Natural killer cell treated with Interleukin-12 subunit alpha and Interleukin-12 subunit beta and Interleukin-15 and Interleukin-18, amount 100 ng/mL, for 72 hours (primary cell): ENCODE results near the gene RAP1GDS1. TPM values are rescaled to one million over a fixed set of nuclear protein-coding genes. Genes with fewer than 3 reads are reported as not detected.
"Not testable (repeated sequence)": the region's sequence is repeated elsewhere in the genome, so short reads cannot be mapped to it uniquely, and the experiment has no call there.

Experiments
- ATAC-seq, 2 donors: fragments of 150-1000 bp; cut with Tn5 transposase in 1 of 2; sonication (Bioruptor Pico), chemical (Tn5 transposase) in 1 of 2; 2 replicates each; pipeline ENCODE4 v1.10.0; 2021
- DNase-seq: peaks from one replicate; pipeline ENCODE4 v3.0.0; 2022; ENCODE audit warnings: low spot score
- H3K27ac Mint-ChIP-seq, 2 donors: 1 replicate in 1 of 2; 2 replicates in 1 of 2; pipeline ENCODE4 v1.8.0; 2022; ENCODE audit warnings: mixed read lengths in 2 of 2, mild to moderate bottlenecking in 1 of 2, moderate library complexity in 1 of 2
- H3K27me3 Mint-ChIP-seq, 2 donors: 1 replicate in 1 of 2; 2 replicates in 1 of 2; pipeline ENCODE4 v1.8.0; 2022; ENCODE audit warnings: mixed read lengths in 2 of 2
- H3K36me3 Mint-ChIP-seq: one replicate; pipeline ENCODE4 v1.8.0; 2022; ENCODE audit warnings: mixed read lengths
- H3K4me1 Mint-ChIP-seq, 2 donors: 1 replicate in 1 of 2; 2 replicates in 1 of 2; pipeline ENCODE4 v1.8.0; 2022; ENCODE audit warnings: low read depth in 2 of 2, mixed read lengths in 2 of 2, mild to moderate bottlenecking in 1 of 2
- H3K4me3 Mint-ChIP-seq: one replicate; pipeline ENCODE4 v1.8.0; 2022; ENCODE audit warnings: mixed read lengths
- H3K9me3 Mint-ChIP-seq: 2 replicates; pipeline ENCODE4 v1.8.0; 2022; ENCODE audit warnings: mixed read lengths
- total RNA-seq, 2 donors: library from RNA; stranded (reverse); gene quantifications; one replicate each; pipeline ENCODE4 v1.2.3, GENCODE V29; 2022

The RAP1GDS1 gene
- total RNA-seq, 2 donors from 2014 or later = 42.8 to 61.1 TPM

- Mint-ChIP-seq H3K9me3 (no peaks in the 10 kb centered on the region), H3K27me3 (no peaks in the 10 kb centered on the region), H3K27ac (peak overlapping the region; percentile 93 to 94), H3K4me1 (peaks cover 34 to 51% of the 10 kb centered on the region in 2 donors), H3K4me3 (peak overlapping the region; percentile 99), H3K36me3 (peaks cover 4% of the 10 kb centered on the region)
- DNase-seq (peak; percentile 69), ATAC-seq (peak; percentile 7 to 28)
These were observed 464 bp downstream of the RAP1GDS1 start for GRCh38 chr4:98261405-98262291.

GRCh38 chr4:98262431-98262830 is 1.2 kb downstream of the RAP1GDS1 start:
- H3K9me3 Mint-ChIP-seq = no peaks in the 10 kb centered on the region
- ATAC-seq (no peak), DNase-seq (no peak)
- H3K36me3 Mint-ChIP-seq = peaks cover 5% of the 10 kb centered on the region
- peak overlapping the region; percentile 93 to 94 for H3K27ac Mint-ChIP-seq
- H3K4me3 Mint-ChIP-seq = peak overlapping the region; percentile 99
- no peaks in the 10 kb centered on the region for H3K27me3 Mint-ChIP-seq
- H3K4me1 Mint-ChIP-seq = peaks cover 36 to 51% of the 10 kb centered on the region in 2 donors

- no peak overlapping the region for H3K4me3 Mint-ChIP-seq
- H3K27ac Mint-ChIP-seq = no peak overlapping the region
- no peak for DNase-seq
- no peaks in the 10 kb centered on the region for H3K27me3 Mint-ChIP-seq
- H3K9me3 Mint-ChIP-seq = no peaks in the 10 kb centered on the region
- H3K36me3 Mint-ChIP-seq = peaks cover 4% of the 10 kb centered on the region
- peaks cover 31 to 43% of the 10 kb centered on the region in 2 donors for H3K4me1 Mint-ChIP-seq
- ATAC-seq = no peak
These were observed 6.3 kb downstream of the RAP1GDS1 start for GRCh38 chr4:98267498-98267897.

GRCh38 chr4:98275145-98275544 is 14.0 kb downstream of the RAP1GDS1 start:
- ATAC-seq (peak; percentile 78 to 99), DNase-seq (no peak)
- peaks cover 10% of the 10 kb centered on the region for H3K36me3 Mint-ChIP-seq
- no peaks in the 10 kb centered on the region for H3K27me3 Mint-ChIP-seq
- peaks cover 34 to 46% of the 10 kb centered on the region in 2 donors for H3K4me1 Mint-ChIP-seq
- H3K4me3 Mint-ChIP-seq = peak overlapping the region; percentile 61
- peak overlapping the region in 1 of 2 donors; percentile 51 for H3K27ac Mint-ChIP-seq
- no peaks in the 10 kb centered on the region for H3K9me3 Mint-ChIP-seq

- Mint-ChIP-seq H3K9me3 (no peaks in the 10 kb centered on the region), H3K4me1 (peaks cover 21 to 32% of the 10 kb centered on the region in 2 donors), H3K36me3 (peaks cover 9% of the 10 kb centered on the region), H3K27ac (peak overlapping the region in 1 of 2 donors; percentile 29), H3K4me3 (no peak overlapping the region), H3K27me3 (no peaks in the 10 kb centered on the region)
- ATAC-seq (peak in 1 of 2 donors; percentile 41), DNase-seq (no peak)
These were observed 22.3 kb downstream of the RAP1GDS1 start for GRCh38 chr4:98283219-98284189.

GRCh38 chr4:98284640-98285046 is 23.5 kb downstream of the RAP1GDS1 start:
- H3K27ac Mint-ChIP-seq = no peak overlapping the region
- DNase-seq (no peak), ATAC-seq (no peak)
- no peak overlapping the region for H3K4me3 Mint-ChIP-seq
- peaks cover 30 to 42% of the 10 kb centered on the region in 2 donors for H3K4me1 Mint-ChIP-seq
- no peaks in the 10 kb centered on the region for H3K27me3 Mint-ChIP-seq
- H3K9me3 Mint-ChIP-seq = no peaks in the 10 kb centered on the region
- peaks cover 9% of the 10 kb centered on the region for H3K36me3 Mint-ChIP-seq

- Mint-ChIP-seq H3K36me3 (peaks cover 9% of the 10 kb centered on the region), H3K9me3 (no peaks in the 10 kb centered on the region), H3K27me3 (no peaks in the 10 kb centered on the region), H3K27ac (no peak overlapping the region), H3K4me1 (peaks cover 34 to 46% of the 10 kb centered on the region in 2 donors), H3K4me3 (no peak overlapping the region)
- no peak for ATAC-seq
- DNase-seq = no peak
These were observed 24.5 kb downstream of the RAP1GDS1 start for GRCh38 chr4:98285676-98286075.

GRCh38 chr4:98287328-98287727 is 26.1 kb downstream of the RAP1GDS1 start:
- ATAC-seq (no peak), DNase-seq (no peak)
- H3K4me1 Mint-ChIP-seq = peaks cover 31 to 39% of the 10 kb centered on the region in 2 donors
- H3K9me3 Mint-ChIP-seq = no peaks in the 10 kb centered on the region
- H3K36me3 Mint-ChIP-seq = no peaks in the 10 kb centered on the region
- no peaks in the 10 kb centered on the region for H3K27me3 Mint-ChIP-seq
- no peak overlapping the region for H3K27ac Mint-ChIP-seq
- no peak overlapping the region for H3K4me3 Mint-ChIP-seq

- not testable (repeated sequence) for H3K9me3 Mint-ChIP-seq, ATAC-seq, H3K27me3 Mint-ChIP-seq, DNase-seq, H3K36me3 Mint-ChIP-seq
- H3K4me3 Mint-ChIP-seq = peak overlapping the region; percentile 36
- peak overlapping the region; percentile 50 to 74 for H3K27ac Mint-ChIP-seq
- peaks cover 28 to 31% of the 10 kb centered on the region in 2 donors for H3K4me1 Mint-ChIP-seq
These were observed 27.5 kb downstream of the RAP1GDS1 start for GRCh38 chr4:98288671-98289070.

- DNase-seq = no peak
- no peaks in the 10 kb centered on the region for H3K9me3 Mint-ChIP-seq
- no peaks in the 10 kb centered on the region for H3K36me3 Mint-ChIP-seq
- no peak for ATAC-seq
- H3K27ac Mint-ChIP-seq = peak overlapping the region; percentile 50 to 74
- peak overlapping the region; percentile 71 for H3K4me3 Mint-ChIP-seq
- no peaks in the 10 kb centered on the region for H3K27me3 Mint-ChIP-seq
- H3K4me1 Mint-ChIP-seq = peaks cover 29 to 35% of the 10 kb centered on the region in 2 donors
These were observed 28.2 kb downstream of the RAP1GDS1 start for GRCh38 chr4:98289375-98289774.

- DNase-seq = no peak
- no peaks in the 10 kb centered on the region for H3K36me3 Mint-ChIP-seq
- H3K9me3 Mint-ChIP-seq = no peaks in the 10 kb centered on the region
- H3K4me3 Mint-ChIP-seq = no peak overlapping the region
- no peak for ATAC-seq
- peak overlapping the region in 1 of 2 donors; percentile 11 for H3K27ac Mint-ChIP-seq
- H3K4me1 Mint-ChIP-seq = peaks cover 25 to 35% of the 10 kb centered on the region in 2 donors
- H3K27me3 Mint-ChIP-seq = no peaks in the 10 kb centered on the region
These were observed 29.3 kb downstream of the RAP1GDS1 start for GRCh38 chr4:98290511-98290910.

GRCh38 chr4:98293104-98293887 is 32.1 kb downstream of the RAP1GDS1 start:
- Mint-ChIP-seq H3K4me1 (peaks cover 33 to 47% of the 10 kb centered on the region in 2 donors), H3K4me3 (no peak overlapping the region)

GRCh38 chr4:98298022-98298421 is 36.8 kb downstream of the RAP1GDS1 start:
- peak overlapping the region in 1 of 2 donors; percentile 3 for H3K27ac Mint-ChIP-seq
- peaks cover 21 to 31% of the 10 kb centered on the region in 2 donors for H3K4me1 Mint-ChIP-seq
- H3K36me3 Mint-ChIP-seq = peaks cover 29% of the 10 kb centered on the region
- H3K9me3 Mint-ChIP-seq = no peaks in the 10 kb centered on the region
- no peak for ATAC-seq
- H3K27me3 Mint-ChIP-seq = no peaks in the 10 kb centered on the region
- DNase-seq = no peak
- no peak overlapping the region for H3K4me3 Mint-ChIP-seq

More at GRCh38 chr4:98293104-98293887, 32.1 kb downstream of the RAP1GDS1 start:
- Mint-ChIP-seq H3K9me3 (no peaks in the 10 kb centered on the region), H3K27ac (no peak overlapping the region), H3K36me3 (peaks cover 9% of the 10 kb centered on the region), H3K27me3 (no peaks in the 10 kb centered on the region)
- DNase-seq (no peak), ATAC-seq (no peak)
